LNCaP clone FGC (cell line): ENCODE data around the gene OMP.

Source experiments
- DNase-seq: peaks from one replicate; pipeline ENCODE4 v3.0.0-alpha.2; 2011; ENCODE audit warnings: low read depth
- H3K4me3 ChIP-seq: 2 replicates; pipeline ENCODE4 v1.5.1; 2011; ENCODE audit warnings: mild to moderate bottlenecking, low read depth, low read length, control low read depth
- CTCF ChIP-seq: IDR thresholded peaks from 2 replicates; pipeline ENCODE4 v1.5.1; 2012; ENCODE audit warnings: mild to moderate bottlenecking; ENCODE audit not compliant: control insufficient read depth, insufficient read depth; ENCODE audit errors: extremely low read depth

The OMP gene

GRCh38 chr11:77088236-77089003 is 14.2 kb upstream of the OMP start:
- no peak overlapping the region for H3K4me3 ChIP-seq
- peak; percentile 79 for DNase-seq
- TF ChIP-seq CTCF: no peak

- DNase-seq: no peak
- no peak for TF ChIP-seq CTCF
- H3K4me3 ChIP-seq: no peak overlapping the region
These were observed 13.6 kb upstream of the OMP start for GRCh38 chr11:77089004-77089545.

GRCh38 chr11:77090046-77090372 is 12.6 kb upstream of the OMP start:
- DNase-seq: no peak
- no peak overlapping the region for H3K4me3 ChIP-seq
- no peak for TF ChIP-seq CTCF

GRCh38 chr11:77090373-77091111 is 12.1 kb upstream of the OMP start:
- TF ChIP-seq CTCF: no peak
- H3K4me3 ChIP-seq: no peak overlapping the region
- no peak for DNase-seq

- H3K4me3 ChIP-seq: no peak overlapping the region
- DNase-seq: peak; percentile 54
- TF ChIP-seq CTCF: peak; percentile 99
These were observed 11.3 kb upstream of the OMP start for GRCh38 chr11:77091146-77091940.

DNA sequence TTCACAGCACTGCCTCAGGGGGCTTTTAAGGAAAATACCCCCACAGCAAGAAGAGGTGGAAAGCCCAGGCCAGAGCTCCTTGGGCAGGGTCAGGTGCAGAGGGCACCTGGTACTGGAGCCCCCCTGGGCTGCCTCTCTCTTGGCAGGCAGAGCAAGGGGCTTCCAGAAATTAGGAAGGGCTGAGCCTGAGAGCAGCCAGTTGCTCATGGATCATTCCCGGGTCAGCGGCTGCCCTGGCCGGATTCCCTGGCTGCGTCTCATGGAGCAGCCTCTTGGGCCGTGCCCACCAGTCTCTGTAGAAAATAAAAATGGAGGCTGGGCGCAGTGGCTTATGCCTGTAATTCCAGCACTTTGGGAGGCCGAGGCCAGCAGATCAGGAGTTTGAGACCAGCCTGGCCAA is 10.3 kb upstream of the OMP start:
- TF ChIP-seq CTCF: no peak
- no peak for DNase-seq
- H3K4me3 ChIP-seq: no peak overlapping the region
